Nephron (organoid): ENCODE measurements around the gene RUVBL1.
A peak's percentile ranks its signal among the peaks of the same experiment; 100 is the strongest.

Experiments used
- H3K27ac Mint-ChIP-seq, 3 experiments: 2 replicates each; pipeline ENCODE4 v1.8.0; 2020; ENCODE audit warnings: mixed read lengths in 3 of 3, mild to moderate bottlenecking in 2 of 3, moderate library complexity in 1 of 3
- H3K27me3 Mint-ChIP-seq: 2 replicates; pipeline ENCODE4 v1.8.0; 2021; ENCODE audit warnings: low read depth, mild to moderate bottlenecking, moderate library complexity, mixed read lengths
- H3K36me3 Mint-ChIP-seq: 2 replicates; pipeline ENCODE4 v1.8.0; 2020; ENCODE audit warnings: low read depth, mixed read lengths
- H3K4me1 Mint-ChIP-seq: 2 replicates; pipeline ENCODE4 v1.8.0; 2020; ENCODE audit warnings: mixed read lengths
- H3K4me3 Mint-ChIP-seq, 3 experiments: 2 replicates each; pipeline ENCODE4 v1.8.0; 2020; ENCODE audit warnings: mild to moderate bottlenecking in 3 of 3, mixed read lengths in 3 of 3, moderate library complexity in 2 of 3
- H3K9me3 Mint-ChIP-seq: 2 replicates; pipeline ENCODE4 v1.8.0; 2020; ENCODE audit warnings: mixed read lengths
- TF ChIP-seq, protein P1 (sequence below), 3 experiments: fragments of 200-600 bp; sonication (generic); IDR thresholded peaks; one replicate each; pipeline ENCODE4 v1.5.0; 2021; ENCODE audit warnings: antibody characterized with exemption in 3 of 3; ENCODE audit not compliant: unreplicated experiment in 3 of 3

Gene RUVBL1

DNA sequence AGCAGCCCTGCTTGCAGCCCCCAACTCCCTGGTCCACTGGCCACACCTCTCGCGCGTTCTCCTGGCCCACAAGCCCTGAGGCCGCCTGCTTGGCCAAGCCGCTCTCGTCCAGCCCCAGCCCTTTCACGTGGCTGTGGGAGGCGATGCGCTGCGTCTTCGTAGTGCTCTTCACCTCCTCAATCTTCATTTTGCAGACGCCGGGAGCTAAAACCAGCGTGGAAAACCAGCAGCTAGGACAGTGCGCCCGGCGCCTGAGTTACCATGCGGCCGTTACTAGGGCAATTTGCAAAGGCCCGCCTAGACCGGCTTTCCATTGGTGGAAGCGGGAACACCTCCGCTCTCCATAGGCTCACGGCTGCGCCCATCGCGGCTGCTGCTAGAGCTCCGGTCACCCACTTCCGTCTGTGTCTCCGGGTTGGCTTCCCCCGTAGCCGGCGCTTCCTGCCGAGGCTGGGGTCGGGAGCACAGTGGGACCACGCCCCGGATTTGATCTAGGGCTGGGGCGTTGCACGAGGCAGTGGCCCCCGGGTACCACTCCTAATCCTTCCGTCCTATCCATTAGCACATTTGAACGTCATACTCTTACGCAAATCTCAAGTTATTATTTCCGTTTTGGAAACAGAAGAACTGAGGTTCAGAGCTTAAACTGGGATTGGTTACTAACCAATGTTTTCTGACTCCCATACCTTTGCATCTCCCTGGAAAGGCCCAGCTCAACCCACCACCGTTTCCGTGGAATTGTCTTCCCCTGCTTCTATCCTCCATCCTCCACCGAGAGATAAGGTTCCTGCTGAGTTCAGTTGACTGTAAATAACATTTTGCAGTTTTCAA lies at the start of gene RUVBL1:
Gene RUVBL1 (minus strand): TSS at position 275 of the 831 bp plus-strand sequence. CDS start 88 bp downstream, at position 187.
- Mint-ChIP-seq H3K27ac (peak within 1 kb of the TSS; percentile 49 to 98 (median 98)), H3K27me3 (peaks cover 6% of the 10 kb centered on the region), H3K36me3 (peaks cover 3% of the 10 kb centered on the region)

DNA sequence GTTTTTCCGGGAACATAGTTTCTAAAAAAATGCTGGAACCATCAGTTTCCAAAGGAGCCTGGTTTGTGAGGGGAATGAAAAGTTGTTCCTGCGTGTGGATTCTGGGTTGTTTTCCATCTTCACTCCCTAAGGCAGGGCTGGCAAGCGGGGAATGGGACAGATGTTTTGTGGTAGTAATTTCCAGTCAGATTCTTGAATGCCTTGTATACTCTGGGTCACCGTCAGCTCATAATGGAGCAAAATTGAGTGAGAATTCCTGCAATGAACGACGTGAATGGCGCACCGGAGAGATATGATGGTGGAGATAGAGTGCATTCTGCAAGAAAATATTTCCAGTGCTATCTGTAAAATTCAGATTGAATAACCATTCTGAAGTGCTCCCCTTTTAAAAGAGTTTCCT lies 49.6 kb upstream of the RUVBL1 start:
- Mint-ChIP-seq H3K4me1 (peaks cover 54% of the 10 kb centered on the region), H3K4me3 (peak overlapping the region in 1 of 3 experiments; percentile 37), H3K36me3 (no peaks in the 10 kb centered on the region), H3K27ac (peak overlapping the region; percentile 20 to 95 (median 59)), H3K9me3 (no peaks in the 10 kb centered on the region), H3K27me3 (no peaks in the 10 kb centered on the region)
- TF ChIP-seq, protein P1, sequence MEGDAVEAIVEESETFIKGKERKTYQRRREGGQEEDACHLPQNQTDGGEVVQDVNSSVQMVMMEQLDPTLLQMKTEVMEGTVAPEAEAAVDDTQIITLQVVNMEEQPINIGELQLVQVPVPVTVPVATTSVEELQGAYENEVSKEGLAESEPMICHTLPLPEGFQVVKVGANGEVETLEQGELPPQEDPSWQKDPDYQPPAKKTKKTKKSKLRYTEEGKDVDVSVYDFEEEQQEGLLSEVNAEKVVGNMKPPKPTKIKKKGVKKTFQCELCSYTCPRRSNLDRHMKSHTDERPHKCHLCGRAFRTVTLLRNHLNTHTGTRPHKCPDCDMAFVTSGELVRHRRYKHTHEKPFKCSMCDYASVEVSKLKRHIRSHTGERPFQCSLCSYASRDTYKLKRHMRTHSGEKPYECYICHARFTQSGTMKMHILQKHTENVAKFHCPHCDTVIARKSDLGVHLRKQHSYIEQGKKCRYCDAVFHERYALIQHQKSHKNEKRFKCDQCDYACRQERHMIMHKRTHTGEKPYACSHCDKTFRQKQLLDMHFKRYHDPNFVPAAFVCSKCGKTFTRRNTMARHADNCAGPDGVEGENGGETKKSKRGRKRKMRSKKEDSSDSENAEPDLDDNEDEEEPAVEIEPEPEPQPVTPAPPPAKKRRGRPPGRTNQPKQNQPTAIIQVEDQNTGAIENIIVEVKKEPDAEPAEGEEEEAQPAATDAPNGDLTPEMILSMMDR (IDR thresholded peaks at IDR 0.05; ENCODE audit: unreplicated experiment in 3 of 3): no peak

More for the DNA sequence above, at the start of gene RUVBL1:
- H3K9me3 Mint-ChIP-seq: no peaks in the 10 kb centered on the region
- peaks cover 9% of the 10 kb centered on the region for H3K4me1 Mint-ChIP-seq
- TF ChIP-seq, protein P1 (IDR thresholded peaks at IDR 0.05; ENCODE audit: unreplicated experiment in 3 of 3): no peak
- peak within 1 kb of the TSS; percentile 99 to 100 (median 99) for H3K4me3 Mint-ChIP-seq

DNA sequence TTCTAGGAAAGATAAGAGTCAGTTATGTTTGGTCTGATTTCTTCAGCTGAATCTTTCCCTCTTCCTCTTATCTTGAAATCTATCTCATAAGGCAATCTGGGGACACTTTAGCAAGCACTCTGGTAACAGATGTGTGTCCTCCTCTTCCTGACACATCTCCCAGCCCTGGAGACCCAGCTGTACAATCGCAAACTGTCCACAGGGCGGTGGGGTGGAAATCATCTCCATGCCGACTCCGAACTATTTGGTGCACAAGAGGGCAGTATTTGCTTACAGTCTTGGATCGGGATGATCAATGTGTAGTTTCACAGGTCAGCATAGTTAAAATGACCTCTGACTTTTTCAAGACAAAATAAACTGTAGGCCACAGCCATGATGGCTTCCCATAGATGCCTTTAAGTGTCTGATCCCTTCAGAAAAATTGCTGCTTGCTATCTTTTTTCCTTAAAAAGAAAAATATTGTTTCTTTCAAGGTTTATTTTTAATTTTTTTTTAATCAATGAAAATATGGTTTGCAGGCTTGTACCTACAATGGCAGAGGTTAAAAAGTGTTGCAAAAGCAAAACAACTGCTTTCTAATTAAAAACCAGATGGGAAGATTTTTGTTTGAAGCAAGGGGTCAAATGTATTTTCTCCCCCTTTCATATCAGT lies 47.4 kb upstream of the RUVBL1 start:
- H3K27me3 Mint-ChIP-seq: no peaks in the 10 kb centered on the region
- H3K9me3 Mint-ChIP-seq: no peaks in the 10 kb centered on the region
- H3K27ac Mint-ChIP-seq: peak overlapping the region; percentile 18 to 62 (median 30)
- peaks cover 58% of the 10 kb centered on the region for H3K4me1 Mint-ChIP-seq
- H3K36me3 Mint-ChIP-seq: peaks cover 4% of the 10 kb centered on the region
- TF ChIP-seq, protein P1 (IDR thresholded peaks at IDR 0.05; ENCODE audit: unreplicated experiment in 3 of 3): peak; percentile 93 to 95 (median 94)
- H3K4me3 Mint-ChIP-seq: peak overlapping the region in 1 of 3 experiments; percentile 31

DNA sequence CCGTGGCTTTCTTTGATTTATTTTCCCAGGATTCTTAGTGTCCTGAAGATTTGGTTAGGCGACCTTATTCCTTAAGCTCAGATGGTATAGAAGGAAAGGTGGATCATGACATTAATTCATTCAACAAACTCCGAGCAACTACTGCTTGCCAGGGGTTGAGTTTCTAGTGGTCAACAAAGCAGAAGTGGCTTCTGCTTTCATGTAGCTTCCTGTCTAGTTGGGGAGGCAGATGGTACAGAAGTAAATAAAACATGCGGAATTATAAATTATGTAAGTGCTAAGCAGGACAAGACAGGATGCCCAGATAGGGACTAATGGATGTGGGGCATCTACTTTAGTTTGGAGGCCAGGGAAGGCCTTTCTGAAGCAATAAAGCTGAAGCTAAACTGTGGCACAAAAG lies 45.2 kb upstream of the RUVBL1 start:
- no peak overlapping the region for H3K4me3 Mint-ChIP-seq
- TF ChIP-seq, protein P1 (IDR thresholded peaks at IDR 0.05; ENCODE audit: unreplicated experiment in 3 of 3): no peak
- peak overlapping the region; percentile 87 to 92 (median 92) for H3K27ac Mint-ChIP-seq
- H3K4me1 Mint-ChIP-seq: peaks cover 42% of the 10 kb centered on the region
- H3K27me3 Mint-ChIP-seq: no peaks in the 10 kb centered on the region
- H3K9me3 Mint-ChIP-seq: no peaks in the 10 kb centered on the region
- peaks cover 4% of the 10 kb centered on the region for H3K36me3 Mint-ChIP-seq

DNA sequence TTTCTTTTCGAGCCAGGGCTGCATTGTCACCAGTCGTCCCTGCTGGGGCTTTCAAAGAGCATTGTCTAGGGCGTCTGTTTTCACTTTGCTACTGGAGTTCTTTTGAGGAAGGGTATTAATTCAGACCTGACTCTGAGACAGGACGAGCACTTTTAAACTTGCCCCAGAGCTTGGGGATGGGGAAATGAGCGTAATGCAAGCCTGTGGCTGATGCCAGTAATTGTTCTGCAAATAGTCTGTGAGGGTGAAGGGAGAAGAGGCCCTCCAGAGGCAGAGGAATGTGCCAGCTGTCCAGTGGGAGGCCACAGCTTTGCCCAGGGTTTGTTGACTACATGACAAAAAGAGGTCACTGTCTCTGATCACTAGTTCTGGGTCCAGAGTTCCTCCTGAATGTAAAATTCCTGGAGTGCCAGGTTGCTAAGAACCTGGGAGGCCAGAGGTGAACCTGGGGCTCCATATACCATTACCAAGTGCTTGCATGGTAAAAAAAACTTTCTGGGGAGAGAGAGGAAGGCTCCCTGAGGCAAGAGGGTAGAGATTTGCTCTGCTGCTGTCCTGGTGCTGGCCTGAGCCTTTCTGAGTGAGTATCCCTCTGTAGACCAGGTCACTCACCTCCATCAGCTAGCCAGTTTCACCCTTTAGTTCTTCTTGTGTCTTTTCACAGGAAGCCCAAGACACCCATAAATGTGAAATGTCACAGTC lies 44.5 kb upstream of the RUVBL1 start:
- H3K36me3 Mint-ChIP-seq: peaks cover 4% of the 10 kb centered on the region
- H3K27me3 Mint-ChIP-seq: no peaks in the 10 kb centered on the region
- H3K4me1 Mint-ChIP-seq: peaks cover 35% of the 10 kb centered on the region

More for the DNA sequence above, 44.5 kb upstream of the RUVBL1 start:
- Mint-ChIP-seq H3K4me3 (peak overlapping the region; percentile 18 to 35 (median 19)), H3K9me3 (no peaks in the 10 kb centered on the region), H3K27ac (peak overlapping the region; percentile 87 to 92 (median 92))
- TF ChIP-seq, protein P1 (IDR thresholded peaks at IDR 0.05; ENCODE audit: unreplicated experiment in 3 of 3): no peak
